Stimulated activated memory B cell treated with anti-CD40 and anti-IgM and Interleukin-4, amounts not matched to agents 10 μg/mL and 1 μg/mL and 100 μg/mL, for 72 hours (primary cell): ENCODE data around the gene ACSL5.

Experiments used
- ATAC-seq: fragments of 150-1000 bp; cut with Tn5 transposase; 2 replicates; pipeline ENCODE4 v1.10.0; 2021
- H3K27ac Mint-ChIP-seq: one replicate; pipeline ENCODE4 v1.8.0; 2022; ENCODE audit warnings: mild to moderate bottlenecking, mixed read lengths
- H3K27me3 Mint-ChIP-seq: one replicate; pipeline ENCODE4 v1.8.0; 2022; ENCODE audit warnings: mixed read lengths
- H3K36me3 Mint-ChIP-seq: one replicate; pipeline ENCODE4 v1.8.0; 2022; ENCODE audit warnings: mixed read lengths
- H3K4me1 Mint-ChIP-seq: one replicate; pipeline ENCODE4 v1.8.0; 2022; ENCODE audit warnings: mixed read lengths
- H3K4me3 Mint-ChIP-seq: one replicate; pipeline ENCODE4 v1.8.0; 2022; ENCODE audit warnings: mild to moderate bottlenecking, moderate library complexity, mixed read lengths
- H3K9me3 Mint-ChIP-seq: one replicate; pipeline ENCODE4 v1.8.0; 2022; ENCODE audit warnings: mixed read lengths

Gene ACSL5

GRCh38 chr10:112345743-112346142, 28.2 kb upstream of the ACSL5 start:
- no peaks in the 10 kb centered on the region for H3K27me3 Mint-ChIP-seq
- no peak overlapping the region for H3K27ac Mint-ChIP-seq
- ATAC-seq, result no peak
- H3K4me3 Mint-ChIP-seq, result no peak overlapping the region
- H3K9me3 Mint-ChIP-seq, result no peaks in the 10 kb centered on the region
- no peaks in the 10 kb centered on the region for H3K36me3 Mint-ChIP-seq
- no peaks in the 10 kb centered on the region for H3K4me1 Mint-ChIP-seq

GRCh38 chr10:112346774-112347173, 27.1 kb upstream of the ACSL5 start:
- no peaks in the 10 kb centered on the region for H3K36me3 Mint-ChIP-seq
- no peaks in the 10 kb centered on the region for H3K27me3 Mint-ChIP-seq
- H3K4me1 Mint-ChIP-seq, result no peaks in the 10 kb centered on the region
- H3K27ac Mint-ChIP-seq, result no peak overlapping the region
- no peak for ATAC-seq
- no peaks in the 10 kb centered on the region for H3K9me3 Mint-ChIP-seq
- H3K4me3 Mint-ChIP-seq, result no peak overlapping the region

DNA sequence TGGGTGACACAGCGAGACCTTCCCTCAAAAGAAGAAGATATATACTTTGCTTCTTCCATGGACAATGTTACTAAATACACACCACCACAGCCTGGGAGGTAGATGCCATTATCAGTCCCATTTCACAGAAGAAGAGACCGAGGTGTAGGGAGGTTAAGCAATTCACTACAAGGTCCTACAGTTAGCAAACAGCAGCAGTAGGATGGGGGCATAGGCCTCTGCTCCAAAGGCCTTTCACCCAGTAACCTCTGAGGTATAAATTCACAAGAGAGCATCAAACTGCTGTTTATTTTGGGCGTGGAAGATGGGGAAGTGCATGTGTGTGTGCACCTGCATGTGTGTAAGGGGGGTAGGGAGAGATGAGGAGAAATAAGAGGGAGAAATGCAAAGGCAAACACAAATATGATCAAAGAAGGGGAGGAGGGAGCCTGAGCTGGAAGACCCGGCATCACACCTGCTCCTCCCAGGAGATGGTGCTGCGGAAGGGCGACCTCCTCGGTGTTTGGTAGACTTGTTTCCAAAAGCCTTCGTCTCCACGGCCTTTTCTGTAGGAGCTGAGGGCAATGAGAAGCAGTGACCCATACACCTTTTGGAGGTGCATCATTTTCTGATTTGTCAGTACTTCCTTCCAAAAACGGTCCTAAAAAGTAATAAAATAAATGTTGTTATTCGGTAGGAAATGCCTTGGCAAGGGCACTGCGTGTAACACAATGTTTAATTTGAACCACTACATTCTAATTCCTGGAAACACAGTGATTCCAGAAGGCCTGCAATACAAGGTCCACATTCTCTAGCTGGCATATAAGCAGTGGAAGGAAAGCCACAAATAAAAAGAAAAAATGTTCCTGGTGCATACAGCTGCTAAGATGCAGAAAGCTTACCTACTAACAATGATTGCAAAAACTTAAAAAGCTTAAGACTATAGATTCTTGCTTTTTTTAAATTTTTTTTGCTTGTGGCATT, 25.9 kb upstream of the ACSL5 start:
- H3K27ac Mint-ChIP-seq, result no peak overlapping the region
- no peaks in the 10 kb centered on the region for H3K9me3 Mint-ChIP-seq
- no peak overlapping the region for H3K4me3 Mint-ChIP-seq
- H3K4me1 Mint-ChIP-seq, result no peaks in the 10 kb centered on the region
- H3K36me3 Mint-ChIP-seq, result no peaks in the 10 kb centered on the region
- H3K27me3 Mint-ChIP-seq, result no peaks in the 10 kb centered on the region
- no peak for ATAC-seq

DNA sequence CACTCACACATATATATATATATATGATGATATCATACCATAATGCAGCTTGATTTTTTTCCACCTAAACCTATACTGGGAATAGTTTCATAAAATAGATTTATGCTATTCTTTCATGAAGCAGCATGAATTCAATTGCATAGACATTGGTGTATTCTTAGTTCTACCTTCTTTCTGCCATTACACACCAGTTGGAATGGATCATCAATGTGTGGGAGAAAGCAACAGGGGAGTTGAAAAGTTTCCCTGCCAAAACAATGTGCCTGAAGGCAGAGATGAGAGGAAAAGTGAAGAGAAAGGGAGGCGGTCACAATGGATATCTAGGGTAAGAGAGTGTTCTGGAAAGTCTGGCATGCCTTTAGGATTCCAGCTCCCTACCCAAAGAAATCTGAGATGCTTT, 25.2 kb upstream of the ACSL5 start:
- no peaks in the 10 kb centered on the region for H3K36me3 Mint-ChIP-seq
- H3K9me3 Mint-ChIP-seq, result no peaks in the 10 kb centered on the region
- no peak for ATAC-seq
- no peak overlapping the region for H3K27ac Mint-ChIP-seq
- no peaks in the 10 kb centered on the region for H3K27me3 Mint-ChIP-seq
- H3K4me3 Mint-ChIP-seq, result no peak overlapping the region
- H3K4me1 Mint-ChIP-seq, result no peaks in the 10 kb centered on the region

DNA sequence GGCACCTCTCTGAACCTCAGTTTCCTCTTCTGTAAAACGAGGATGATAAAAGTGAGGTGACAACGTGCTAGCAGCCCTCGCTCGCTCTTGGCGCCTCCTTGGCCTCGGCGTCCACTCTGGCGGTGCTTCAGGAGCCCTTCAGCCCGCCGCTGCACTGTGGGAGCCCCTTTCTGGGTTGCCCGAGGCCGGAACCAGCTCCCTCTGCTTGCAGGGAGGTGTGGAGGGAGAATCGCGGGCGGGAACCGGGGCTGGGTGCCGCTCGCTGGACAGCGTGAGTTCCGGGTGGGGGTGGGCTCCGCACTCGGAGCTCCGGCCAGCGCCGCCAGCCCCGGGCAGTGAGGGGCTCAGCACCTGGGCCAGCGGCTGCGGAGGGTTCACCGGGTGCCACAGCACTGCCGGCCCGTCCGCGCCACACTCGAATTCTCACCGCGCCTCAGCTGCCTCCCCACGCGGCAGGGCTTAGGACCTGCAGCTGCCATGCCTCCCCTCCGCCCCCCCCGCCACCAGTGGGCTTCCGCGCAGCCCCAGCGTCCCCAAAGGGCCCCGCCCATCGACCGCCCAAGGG, 24.3 kb upstream of the ACSL5 start:
- Mint-ChIP-seq H3K36me3 (no peaks in the 10 kb centered on the region), H3K27ac (no peak overlapping the region), H3K4me1 (no peaks in the 10 kb centered on the region), H3K9me3 (no peaks in the 10 kb centered on the region), H3K4me3 (no peak overlapping the region), H3K27me3 (no peaks in the 10 kb centered on the region)
- peak; percentile 27 for ATAC-seq

DNA sequence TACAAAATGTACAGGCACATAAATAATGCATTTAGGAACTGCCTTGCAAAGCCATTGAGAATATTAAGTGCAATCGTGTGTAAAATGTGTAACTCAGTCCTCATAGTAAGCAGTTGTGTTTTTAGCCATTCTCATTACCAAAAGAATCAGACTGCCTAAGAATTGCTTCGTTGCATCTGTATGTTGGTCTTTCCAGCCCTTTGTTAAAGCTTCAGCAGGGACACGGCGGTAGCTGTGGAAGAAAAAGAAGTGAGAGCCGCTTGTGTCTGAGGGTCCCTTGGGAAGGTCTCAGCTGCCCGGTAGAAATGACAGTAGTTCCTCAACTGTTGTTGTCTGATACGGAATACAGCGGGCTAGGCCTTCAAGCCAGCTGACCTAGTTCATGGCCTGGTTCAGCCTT, 22.8 kb upstream of the ACSL5 start:
- Mint-ChIP-seq H3K27me3 (no peaks in the 10 kb centered on the region), H3K27ac (no peak overlapping the region), H3K4me1 (no peaks in the 10 kb centered on the region), H3K4me3 (no peak overlapping the region), H3K9me3 (no peaks in the 10 kb centered on the region), H3K36me3 (no peaks in the 10 kb centered on the region)
- ATAC-seq, result no peak

GRCh38 chr10:112352044-112352443, 21.9 kb upstream of the ACSL5 start:
- Mint-ChIP-seq H3K4me1 (no peaks in the 10 kb centered on the region), H3K27ac (no peak overlapping the region), H3K36me3 (no peaks in the 10 kb centered on the region), H3K4me3 (no peak overlapping the region), H3K27me3 (no peaks in the 10 kb centered on the region), H3K9me3 (no peaks in the 10 kb centered on the region)
- no peak for ATAC-seq

GRCh38 chr10:112353046-112353445, 20.9 kb upstream of the ACSL5 start:
- H3K36me3 Mint-ChIP-seq, result no peaks in the 10 kb centered on the region
- H3K4me1 Mint-ChIP-seq, result no peaks in the 10 kb centered on the region
- no peak overlapping the region for H3K27ac Mint-ChIP-seq
- no peaks in the 10 kb centered on the region for H3K9me3 Mint-ChIP-seq
- H3K4me3 Mint-ChIP-seq, result no peak overlapping the region
- no peak for ATAC-seq
- no peaks in the 10 kb centered on the region for H3K27me3 Mint-ChIP-seq

DNA sequence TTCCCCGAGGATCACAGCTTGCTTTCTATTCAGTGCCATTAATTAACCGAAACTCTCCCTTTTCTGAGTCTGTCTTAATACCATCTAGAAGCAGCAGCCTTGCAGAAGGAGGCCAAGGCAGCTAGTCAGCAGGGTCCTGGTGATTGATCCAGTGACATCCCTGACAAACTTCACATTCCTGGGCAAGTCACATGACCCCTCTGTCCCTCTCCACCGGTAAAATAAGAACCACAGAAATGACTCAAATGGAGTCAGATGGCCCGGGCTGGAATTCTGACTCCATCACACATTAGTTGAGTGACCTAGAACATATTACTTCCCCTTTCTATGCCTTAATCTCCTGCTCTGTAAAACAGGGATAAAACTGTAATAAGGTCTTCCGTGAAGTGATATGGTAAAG, 17.2 kb upstream of the ACSL5 start:
- H3K4me1 Mint-ChIP-seq, result no peaks in the 10 kb centered on the region
- H3K27ac Mint-ChIP-seq, result no peak overlapping the region
- no peaks in the 10 kb centered on the region for H3K36me3 Mint-ChIP-seq
- H3K9me3 Mint-ChIP-seq, result no peaks in the 10 kb centered on the region
- no peak for ATAC-seq
- H3K27me3 Mint-ChIP-seq, result no peaks in the 10 kb centered on the region
- no peak overlapping the region for H3K4me3 Mint-ChIP-seq

- ATAC-seq, result no peak
- Mint-ChIP-seq H3K9me3 (no peaks in the 10 kb centered on the region), H3K27me3 (no peaks in the 10 kb centered on the region), H3K36me3 (no peaks in the 10 kb centered on the region), H3K4me1 (no peaks in the 10 kb centered on the region), H3K27ac (no peak overlapping the region), H3K4me3 (no peak overlapping the region)
Observed at GRCh38 chr10:112359606-112360307, 14.2 kb upstream of the ACSL5 start.

DNA sequence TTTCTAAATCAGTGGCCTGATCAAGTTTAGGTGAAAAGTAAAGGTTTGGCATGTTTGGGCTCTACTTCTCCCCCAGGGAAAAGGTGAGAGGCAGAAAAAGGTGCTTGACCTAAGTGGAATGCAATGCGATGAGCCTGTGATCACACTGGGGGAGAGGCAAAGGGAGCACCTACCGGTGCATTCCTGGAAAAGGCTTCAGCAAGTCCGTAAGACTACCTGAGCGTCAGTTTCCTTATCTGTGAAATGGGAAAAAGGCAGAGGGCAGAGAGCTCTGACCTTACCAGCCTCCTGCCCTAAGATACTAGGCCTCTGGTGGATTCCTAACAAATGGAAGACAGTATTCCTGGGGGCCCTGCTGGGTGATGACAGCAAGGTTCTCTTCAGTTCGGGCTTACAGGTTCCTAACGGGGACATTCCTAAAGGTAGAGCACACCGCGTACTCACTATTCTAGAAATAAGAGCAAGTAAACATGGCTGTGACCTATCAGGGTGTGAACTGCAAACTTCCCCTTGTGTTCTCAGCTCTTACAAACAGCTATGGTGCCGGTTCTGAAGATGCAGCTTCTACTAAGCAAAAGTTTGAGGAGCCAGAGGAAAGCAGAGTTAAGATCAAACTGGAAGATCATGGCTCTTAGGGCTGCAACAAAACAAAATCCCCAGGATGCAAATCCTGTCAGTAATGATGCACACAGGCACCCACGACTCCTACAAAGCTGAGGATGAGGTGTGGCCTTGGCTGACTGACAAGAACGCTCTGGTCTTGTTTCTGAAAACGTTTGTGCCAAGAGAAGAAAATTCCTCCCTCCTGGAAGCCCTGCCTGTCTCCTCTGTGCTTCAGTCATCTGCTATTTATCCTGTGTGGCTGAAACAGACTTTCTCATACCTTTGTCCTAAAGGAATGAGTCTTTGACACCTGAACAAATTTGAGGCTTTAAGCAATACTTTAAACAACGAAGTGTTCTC, 13.3 kb upstream of the ACSL5 start:
- H3K27ac Mint-ChIP-seq, result no peak overlapping the region
- ATAC-seq, result no peak
- no peak overlapping the region for H3K4me3 Mint-ChIP-seq
- no peaks in the 10 kb centered on the region for H3K9me3 Mint-ChIP-seq
- H3K36me3 Mint-ChIP-seq, result no peaks in the 10 kb centered on the region
- H3K4me1 Mint-ChIP-seq, result no peaks in the 10 kb centered on the region
- H3K27me3 Mint-ChIP-seq, result no peaks in the 10 kb centered on the region

DNA sequence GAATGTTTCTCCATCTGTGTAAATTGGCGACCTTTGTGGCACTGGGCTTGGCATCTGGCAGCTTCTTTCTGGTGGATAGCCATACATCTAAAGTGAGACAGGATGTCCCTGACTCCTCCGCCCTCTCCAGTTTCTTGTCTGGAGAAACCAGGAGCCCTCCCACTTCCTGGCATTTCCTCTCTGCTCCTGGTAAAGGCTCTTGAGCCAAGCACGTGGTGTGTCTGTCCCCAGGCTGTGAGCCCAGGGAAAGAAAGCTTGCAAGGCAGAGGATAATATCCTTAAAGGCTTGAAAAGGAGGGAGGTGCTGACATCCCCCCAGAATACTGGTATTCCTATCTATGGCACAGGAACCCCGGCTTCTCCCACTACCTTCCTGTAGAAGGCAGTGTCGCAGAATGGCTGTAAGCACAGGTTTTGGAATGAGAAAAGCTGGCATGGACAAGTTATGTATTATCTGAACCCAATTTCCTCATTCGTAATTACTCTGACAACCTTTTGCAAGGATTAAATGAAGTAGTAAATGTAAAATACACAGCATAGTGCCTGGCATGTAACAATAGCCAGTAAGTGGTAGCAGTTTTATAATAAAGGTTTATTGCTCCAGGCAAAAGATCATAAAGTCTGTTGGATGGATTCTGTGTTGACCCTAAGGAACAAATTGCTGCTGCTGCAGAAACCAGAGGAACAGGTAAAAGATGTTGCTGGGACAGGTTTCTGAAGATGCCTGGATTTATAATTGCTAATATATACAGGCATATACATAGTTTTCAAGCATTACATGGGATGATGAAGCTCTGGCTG, 11.8 kb upstream of the ACSL5 start:
- Mint-ChIP-seq H3K9me3 (no peaks in the 10 kb centered on the region), H3K4me3 (no peak overlapping the region), H3K36me3 (no peaks in the 10 kb centered on the region), H3K4me1 (no peaks in the 10 kb centered on the region), H3K27me3 (no peaks in the 10 kb centered on the region), H3K27ac (no peak overlapping the region)
- no peak for ATAC-seq

- no peaks in the 10 kb centered on the region for H3K4me1 Mint-ChIP-seq
- H3K27me3 Mint-ChIP-seq, result no peaks in the 10 kb centered on the region
- no peak overlapping the region for H3K27ac Mint-ChIP-seq
- no peaks in the 10 kb centered on the region for H3K36me3 Mint-ChIP-seq
- no peak for ATAC-seq
- H3K9me3 Mint-ChIP-seq, result no peaks in the 10 kb centered on the region
- H3K4me3 Mint-ChIP-seq, result no peak overlapping the region
Observed at GRCh38 chr10:112362833-112363232, 11.1 kb upstream of the ACSL5 start.
